ENCODE measurements around the gene SLC10A7. TPM values are rescaled to one million over a fixed set of nuclear protein-coding genes. Genes with fewer than 3 reads are reported as not detected.

SLC10A7 gene
- total and polyA plus RNA-seq, 10 of the 15 experiments (the other 5 are each of a cell fraction or from before 2014, with no cell fraction given): 4.6 to 23.7 (median 15.6) TPM

DNA sequence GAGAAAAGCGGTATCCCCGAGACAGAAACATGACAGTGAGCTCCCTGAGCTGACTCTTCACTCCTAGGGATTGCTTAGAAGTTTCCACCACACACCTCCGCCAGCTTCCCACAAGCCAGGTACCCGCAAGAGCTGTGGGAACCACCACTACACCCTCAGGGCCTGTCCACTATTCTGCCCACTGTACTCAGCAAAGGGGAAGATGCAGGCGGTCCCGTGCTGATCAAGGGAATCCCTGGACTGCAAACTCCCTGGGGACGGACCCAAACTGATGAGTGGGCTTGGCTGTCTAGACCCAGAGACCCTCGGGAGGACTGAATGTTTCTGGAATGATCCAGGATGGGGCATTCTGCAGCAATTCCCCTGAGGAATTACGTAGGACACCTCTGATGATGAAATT lies 277.2 kb downstream of the SLC10A7 start (continued):
- TF ChIP-seq, protein P1, sequence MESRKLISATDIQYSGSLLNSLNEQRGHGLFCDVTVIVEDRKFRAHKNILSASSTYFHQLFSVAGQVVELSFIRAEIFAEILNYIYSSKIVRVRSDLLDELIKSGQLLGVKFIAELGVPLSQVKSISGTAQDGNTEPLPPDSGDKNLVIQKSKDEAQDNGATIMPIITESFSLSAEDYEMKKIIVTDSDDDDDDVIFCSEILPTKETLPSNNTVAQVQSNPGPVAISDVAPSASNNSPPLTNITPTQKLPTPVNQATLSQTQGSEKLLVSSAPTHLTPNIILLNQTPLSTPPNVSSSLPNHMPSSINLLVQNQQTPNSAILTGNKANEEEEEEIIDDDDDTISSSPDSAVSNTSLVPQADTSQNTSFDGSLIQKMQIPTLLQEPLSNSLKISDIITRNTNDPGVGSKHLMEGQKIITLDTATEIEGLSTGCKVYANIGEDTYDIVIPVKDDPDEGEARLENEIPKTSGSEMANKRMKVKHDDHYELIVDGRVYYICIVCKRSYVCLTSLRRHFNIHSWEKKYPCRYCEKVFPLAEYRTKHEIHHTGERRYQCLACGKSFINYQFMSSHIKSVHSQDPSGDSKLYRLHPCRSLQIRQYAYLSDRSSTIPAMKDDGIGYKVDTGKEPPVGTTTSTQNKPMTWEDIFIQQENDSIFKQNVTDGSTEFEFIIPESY (IDR thresholded peaks at IDR 0.05): no peak

DNA sequence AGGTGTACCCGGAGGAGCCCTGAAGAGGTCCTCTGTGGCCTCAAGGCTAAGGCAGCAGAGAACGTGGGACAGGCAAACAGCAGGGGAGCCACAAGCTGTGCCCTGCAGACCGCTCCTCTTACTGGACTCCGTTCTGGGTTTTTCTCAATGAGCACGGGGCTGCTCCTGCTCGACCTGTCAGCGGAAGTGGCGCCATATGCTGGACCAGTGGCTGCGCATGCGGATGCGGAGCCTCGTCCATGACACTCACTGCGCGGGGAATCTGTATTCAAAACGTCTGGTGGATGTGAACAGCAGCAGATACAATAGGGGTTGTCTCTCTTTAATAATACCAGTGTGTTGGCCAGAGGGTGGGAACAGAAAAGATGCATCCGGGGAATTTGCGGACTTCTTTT lies 277.9 kb downstream of the SLC10A7 start:
- DNase-seq (ENCODE audit: low read depth, low spot score): no peak
- ChIA-PET SMC1A (ENCODE audit: uncharacterized antibody, unreplicated experiment) (interaction anchor here (0.9 to 2.1 kb wide), 12 partner anchors 10 to 102 kb away, joined by 3 to 13 read pairs (median 4); no protein-coding TSS in a partner anchor), RAD21 (ENCODE audit: unreplicated experiment) (interaction anchor here (0.6 to 1.6 kb wide), 7 partner anchors 21 to 1034 kb away, joined by 3 to 9 read pairs (median 3); no protein-coding TSS in a partner anchor), POLR2A (interaction anchor here (0.7 to 1.3 kb wide), 2 partner anchors 26 to 91 kb away, joined by 3 read pairs; no protein-coding TSS in a partner anchor), CTCF (interaction anchor here (0.8 to 3.5 kb wide), 14 partner anchors 8 to 853 kb away, joined by 3 to 18 read pairs (median 4); no protein-coding TSS in a partner anchor)
- H3K9me3 ChIP-seq (replicated peaks; ENCODE audit: control insufficient read depth, insufficient read depth, low read length): no peaks in the 10 kb centered on the region
- H3K27me3 ChIP-seq (replicated peaks in 1 of 2; ENCODE audit: control insufficient read depth in 2 of 2, insufficient read depth in 2 of 2, low read length in 1 of 2): no peaks in the 10 kb centered on the region
- no peak overlapping the region for H3K4me3 ChIP-seq
- no peaks in the 10 kb centered on the region for H4K20me1 ChIP-seq (ENCODE audit: control insufficient read depth, insufficient read depth)
- H3K27ac ChIP-seq (ENCODE audit: control insufficient read depth, insufficient read depth): no peak overlapping the region
- no peak for FAIRE-seq
- TF ChIP-seq, protein P2, sequence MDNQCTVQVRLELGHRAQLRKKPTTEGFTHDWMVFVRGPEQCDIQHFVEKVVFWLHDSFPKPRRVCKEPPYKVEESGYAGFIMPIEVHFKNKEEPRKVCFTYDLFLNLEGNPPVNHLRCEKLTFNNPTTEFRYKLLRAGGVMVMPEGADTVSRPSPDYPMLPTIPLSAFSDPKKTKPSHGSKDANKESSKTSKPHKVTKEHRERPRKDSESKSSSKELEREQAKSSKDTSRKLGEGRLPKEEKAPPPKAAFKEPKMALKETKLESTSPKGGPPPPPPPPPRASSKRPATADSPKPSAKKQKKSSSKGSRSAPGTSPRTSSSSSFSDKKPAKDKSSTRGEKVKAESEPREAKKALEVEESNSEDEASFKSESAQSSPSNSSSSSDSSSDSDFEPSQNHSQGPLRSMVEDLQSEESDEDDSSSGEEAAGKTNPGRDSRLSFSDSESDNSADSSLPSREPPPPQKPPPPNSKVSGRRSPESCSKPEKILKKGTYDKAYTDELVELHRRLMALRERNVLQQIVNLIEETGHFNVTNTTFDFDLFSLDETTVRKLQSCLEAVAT (IDR thresholded peaks at IDR 0.05): peak; percentile 85; the same call in 1 of the 2 replicates
- TF ChIP-seq ETV6 (conservative IDR thresholded peaks at IDR 0.05 in 1 of 2, IDR thresholded peaks at IDR 0.05 in 1 of 2; ENCODE audit: borderline replicate concordance in 1 of 2, low read depth in 1 of 2) (0 out of 4 replicates have a peak, but pooled peaks of 1 of the 2 experiments have one; percentile 5), CBX3 (IDR thresholded peaks at IDR 0.05; ENCODE audit: borderline replicate concordance, low read depth) (no peak)
- H2AFZ ChIP-seq (ENCODE audit: control insufficient read depth, low read depth, low read length): no peak overlapping the region; the same call in 1 of the 2 replicates
- peak overlapping the region; percentile 7; the same call in 1 of the 2 replicates for H3K4me2 ChIP-seq (ENCODE audit: control insufficient read depth, insufficient read depth)
- BruUV-seq (replicated peaks): no TSS peak
- no peaks in the 10 kb centered on the region for H3K79me2 ChIP-seq (ENCODE audit: control insufficient read depth, insufficient read depth, low read length)
- no peak for ATAC-seq
- intact Hi-C loops (cut with micrococcal nuclease; ENCODE audit: unreplicated experiment) (loop anchor here (1.0 kb wide), 1 partner anchor 89 kb away; no protein-coding TSS in a partner anchor), in situ Hi-C loops (cut with MboI) (no loop called here)
- 77% methylated on average over 17 of the region's 17 CpGs for WGBS (ENCODE audit: insufficient coverage, insufficient replicate concordance, low lambda C conversion rate, missing lambda C conversion rate)
- H3K4me1 ChIP-seq (ENCODE audit: control insufficient read depth, insufficient read depth, low read length): peaks cover 24% of the 10 kb centered on the region
- H3K9ac ChIP-seq (ENCODE audit: control insufficient read depth, insufficient read depth, low read length): no peak overlapping the region
- H3K36me3 ChIP-seq (ENCODE audit: control insufficient read depth in 2 of 2, insufficient read depth in 2 of 2, low read length in 1 of 2): no peaks in the 10 kb centered on the region
